GM12864 (cell line): ENCODE measurements around the gene HSPG2.

ENCODE experiments used
- DNase-seq: peaks from one replicate; pipeline ENCODE4 v3.0.0-alpha.2; 2011; ENCODE audit warnings: low read depth
- H3K4me3 ChIP-seq: 2 replicates; pipeline ENCODE4 v1.5.1; 2011; ENCODE audit warnings: mild to moderate bottlenecking, low read depth, low read length, control low read depth
- TF ChIP-seq, protein P1 (sequence below): IDR thresholded peaks from 2 replicates; pipeline ENCODE4 v1.5.1; 2011; ENCODE audit warnings: low read depth, mild to moderate bottlenecking, moderate library complexity, low read length, control low read depth, inconsistent platforms; ENCODE audit errors: missing control alignments

HSPG2 gene

DNA sequence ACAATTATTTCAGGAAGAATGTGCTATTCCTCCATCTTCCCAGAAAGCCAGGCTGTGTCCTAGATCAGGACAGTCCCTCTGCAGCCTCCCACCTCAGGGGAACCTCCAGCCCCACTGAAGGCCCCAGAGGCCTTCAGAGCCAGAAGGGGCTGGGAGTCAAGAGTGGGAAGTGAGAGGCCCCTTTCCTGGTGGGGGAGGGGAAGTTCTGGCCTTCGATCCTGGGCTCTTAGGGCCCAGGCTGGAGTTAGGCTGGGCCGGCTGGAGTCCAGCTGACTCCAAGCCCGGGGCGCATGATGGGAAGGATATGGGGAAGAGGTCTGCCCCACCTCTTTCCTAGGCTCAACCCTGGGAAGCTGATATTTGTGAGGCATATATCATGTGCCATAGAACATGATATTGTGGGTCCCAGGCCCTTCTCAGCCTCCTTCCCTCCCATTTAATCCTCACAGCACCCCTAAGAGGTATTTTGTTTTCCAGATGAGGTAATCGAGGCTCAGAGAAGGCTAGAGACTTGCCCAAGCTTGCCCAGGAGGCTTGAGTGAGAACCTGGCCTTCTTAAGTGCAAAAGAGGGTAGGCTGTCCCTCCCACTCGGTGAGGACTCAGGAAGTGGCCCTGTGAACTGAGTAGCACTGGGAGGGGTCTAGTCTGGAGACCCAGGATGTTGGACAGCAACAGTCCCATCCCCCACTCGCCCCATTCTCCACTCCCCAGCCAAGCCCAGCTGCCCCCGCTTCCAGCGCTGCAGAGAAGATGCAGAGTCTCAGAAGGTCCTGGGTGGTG is 18.6 kb upstream of the HSPG2 start:
- TF ChIP-seq, protein P1, sequence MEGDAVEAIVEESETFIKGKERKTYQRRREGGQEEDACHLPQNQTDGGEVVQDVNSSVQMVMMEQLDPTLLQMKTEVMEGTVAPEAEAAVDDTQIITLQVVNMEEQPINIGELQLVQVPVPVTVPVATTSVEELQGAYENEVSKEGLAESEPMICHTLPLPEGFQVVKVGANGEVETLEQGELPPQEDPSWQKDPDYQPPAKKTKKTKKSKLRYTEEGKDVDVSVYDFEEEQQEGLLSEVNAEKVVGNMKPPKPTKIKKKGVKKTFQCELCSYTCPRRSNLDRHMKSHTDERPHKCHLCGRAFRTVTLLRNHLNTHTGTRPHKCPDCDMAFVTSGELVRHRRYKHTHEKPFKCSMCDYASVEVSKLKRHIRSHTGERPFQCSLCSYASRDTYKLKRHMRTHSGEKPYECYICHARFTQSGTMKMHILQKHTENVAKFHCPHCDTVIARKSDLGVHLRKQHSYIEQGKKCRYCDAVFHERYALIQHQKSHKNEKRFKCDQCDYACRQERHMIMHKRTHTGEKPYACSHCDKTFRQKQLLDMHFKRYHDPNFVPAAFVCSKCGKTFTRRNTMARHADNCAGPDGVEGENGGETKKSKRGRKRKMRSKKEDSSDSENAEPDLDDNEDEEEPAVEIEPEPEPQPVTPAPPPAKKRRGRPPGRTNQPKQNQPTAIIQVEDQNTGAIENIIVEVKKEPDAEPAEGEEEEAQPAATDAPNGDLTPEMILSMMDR = no peak
- DNase-seq = no peak
- H3K4me3 ChIP-seq = no peak overlapping the region

DNA sequence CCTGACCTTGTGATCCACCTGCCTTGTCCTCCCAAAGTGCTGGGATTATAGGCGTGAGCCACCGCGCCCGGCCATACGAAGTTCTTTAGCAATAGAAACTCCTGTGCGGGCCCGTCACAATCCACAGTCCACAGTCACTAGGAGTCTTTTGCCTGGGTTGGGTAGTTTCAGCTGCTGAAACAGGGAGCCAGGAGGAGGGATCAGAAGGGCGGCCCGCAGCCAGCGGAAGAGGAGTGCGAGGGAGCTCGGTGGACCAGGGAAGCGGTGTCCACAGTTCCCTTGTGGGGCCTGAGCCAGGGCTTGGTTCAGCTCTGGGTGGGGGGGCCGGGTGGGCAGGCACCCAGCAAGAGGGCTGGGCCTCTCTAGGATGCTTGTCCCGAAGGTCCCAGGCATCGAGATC is 17.9 kb upstream of the HSPG2 start:
- no peak for DNase-seq
- TF ChIP-seq, protein P1 = no peak
- H3K4me3 ChIP-seq = no peak overlapping the region

DNA sequence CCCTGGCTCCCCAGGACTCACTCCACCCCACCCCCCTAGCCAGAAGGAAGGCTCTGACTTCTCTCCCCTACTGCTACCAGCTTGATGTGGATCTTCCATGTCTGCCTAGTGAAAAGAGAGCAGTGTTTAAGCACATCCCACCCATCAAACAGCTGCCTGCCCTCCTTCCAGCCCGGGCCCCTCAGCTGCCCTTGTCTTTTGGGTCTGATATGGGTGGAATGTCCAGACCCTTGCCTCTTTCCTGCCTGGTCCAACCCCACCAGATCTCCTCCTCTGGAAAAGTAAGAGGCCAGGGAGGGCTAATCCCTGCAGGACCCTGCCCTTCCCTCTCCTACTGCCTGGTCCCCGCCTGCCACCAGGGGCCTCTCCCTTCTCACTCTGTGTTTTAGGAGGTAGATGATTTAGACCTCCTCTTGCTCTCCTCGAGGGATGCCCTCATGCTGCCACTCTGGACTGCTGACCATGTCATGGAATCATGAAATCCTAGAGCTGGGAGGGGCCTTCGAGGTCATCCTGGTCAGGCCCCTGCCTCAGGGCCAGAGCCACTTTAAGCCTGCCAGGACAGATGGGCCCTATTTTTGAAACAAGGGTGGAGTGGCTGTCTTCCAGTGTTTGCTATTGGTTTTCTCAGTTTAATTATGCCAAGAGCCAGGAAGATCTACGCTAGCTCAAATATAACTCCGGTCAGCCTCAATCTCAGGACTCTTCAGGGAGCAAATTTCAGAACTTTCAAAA is 15.8 kb upstream of the HSPG2 start:
- H3K4me3 ChIP-seq = no peak overlapping the region
- no peak for DNase-seq

DNA sequence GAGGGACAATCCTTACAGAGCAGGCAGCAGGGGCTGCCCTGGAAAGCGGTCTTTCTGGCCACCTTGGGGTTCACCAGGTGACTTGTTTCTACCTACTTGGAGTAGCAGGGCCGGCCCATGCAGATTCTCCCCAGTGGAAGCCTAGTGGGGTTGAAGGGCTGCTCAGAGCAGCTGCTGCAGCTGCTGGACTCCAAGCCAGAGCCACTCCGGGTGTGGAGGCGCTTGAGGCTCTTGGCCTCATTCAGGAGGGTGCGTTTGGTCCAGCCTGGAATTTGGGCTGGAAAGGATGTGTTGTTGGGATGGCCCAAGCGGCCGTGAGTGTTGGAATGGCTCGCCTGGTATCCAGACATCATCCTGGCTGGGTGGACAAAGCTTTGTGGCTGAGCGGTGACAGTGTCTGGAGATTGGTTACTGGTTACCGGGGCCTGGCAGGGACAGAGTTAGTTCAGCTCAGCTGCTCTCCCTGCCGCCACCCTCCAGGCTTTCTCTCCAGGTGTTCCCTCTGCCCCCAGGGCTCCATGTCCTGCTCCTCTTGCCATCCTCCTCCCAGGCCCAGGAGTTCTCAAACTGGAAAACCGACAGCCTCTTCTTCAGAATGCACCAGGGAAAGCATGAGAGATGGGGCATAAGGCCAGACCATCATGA is 14.2 kb upstream of the HSPG2 start:
- H3K4me3 ChIP-seq = no peak overlapping the region
- no peak for DNase-seq
- TF ChIP-seq, protein P1 = no peak

More for the DNA sequence above, 15.8 kb upstream of the HSPG2 start:
- TF ChIP-seq, protein P1 = no peak

DNA sequence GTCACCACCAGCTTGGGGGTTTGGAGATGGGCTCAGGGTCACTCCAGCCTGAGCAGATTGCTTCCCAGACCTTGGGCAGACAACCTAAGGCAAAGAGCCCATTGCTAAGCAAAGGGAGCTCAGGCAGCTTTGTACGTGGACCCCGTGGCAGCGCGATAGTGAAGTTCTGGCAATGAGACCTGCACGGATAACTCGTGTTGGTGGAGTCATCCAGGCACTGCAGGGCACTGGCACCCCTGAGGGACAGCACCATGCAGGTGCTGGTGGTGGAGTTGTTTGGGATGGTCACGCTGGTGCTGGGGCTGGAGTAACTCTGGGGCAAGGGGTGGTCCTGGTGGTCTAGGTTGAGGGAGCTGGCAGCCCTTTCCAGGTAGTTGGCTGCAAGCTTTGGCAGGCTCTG is 13.6 kb upstream of the HSPG2 start:
- no peak overlapping the region for H3K4me3 ChIP-seq
- TF ChIP-seq, protein P1 = no peak
- no peak for DNase-seq

DNA sequence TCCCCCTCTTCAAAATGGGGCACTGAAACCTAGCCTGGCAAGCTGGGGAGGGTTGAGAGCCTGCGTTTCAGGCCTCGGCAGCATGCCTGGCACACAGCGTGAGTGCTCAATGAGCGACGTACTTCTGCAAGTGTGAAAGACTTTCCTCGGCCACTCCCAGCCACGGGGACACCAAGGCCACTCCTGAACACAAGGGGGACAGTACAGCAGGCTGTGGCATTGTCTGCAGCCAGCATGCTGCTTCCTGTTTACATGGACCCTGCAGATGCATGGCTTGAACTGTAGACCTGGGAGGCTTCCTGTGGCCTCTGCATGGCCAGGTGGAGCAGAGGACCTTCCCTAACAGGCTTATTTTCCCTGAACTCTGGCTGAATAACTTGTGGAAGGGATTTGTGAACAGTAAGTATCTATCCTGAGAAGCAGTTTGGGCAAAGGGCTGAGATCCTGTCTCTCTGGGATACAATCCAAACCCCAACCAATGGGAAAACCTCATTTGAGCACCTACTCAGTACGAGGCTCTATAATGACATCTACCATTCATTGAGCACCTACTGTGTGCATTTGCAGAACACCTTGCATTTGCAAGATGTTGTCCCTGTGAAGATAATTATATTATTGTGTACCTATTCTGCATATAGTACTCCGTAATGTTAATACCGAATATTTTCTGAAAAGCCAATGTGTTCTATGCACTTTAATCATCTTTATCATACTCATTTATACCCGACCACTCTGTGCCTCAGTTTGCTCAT is 9.9 kb upstream of the HSPG2 start:
- TF ChIP-seq, protein P1 = no peak

More for the DNA sequence above, 9.9 kb upstream of the HSPG2 start:
- no peak overlapping the region for H3K4me3 ChIP-seq
- no peak for DNase-seq
